IgD-negative memory B cell (primary cell): ENCODE data around the gene PIP4K2A. TPM values are rescaled to one million over a fixed set of nuclear protein-coding genes. Genes with fewer than 3 reads are reported as not detected.
"Not testable (repeated sequence)": the region's sequence is repeated elsewhere in the genome, so short reads cannot be mapped to it uniquely, and the experiment has no call there.

Experiments used
- H3K27ac Mint-ChIP-seq, 3 donors: one replicate each; pipeline ENCODE4 v1.8.0; 2020 to 2022; ENCODE audit warnings: mild to moderate bottlenecking in 3 of 3, mixed read lengths in 3 of 3, moderate library complexity in 1 of 3
- H3K27me3 Mint-ChIP-seq: one replicate; pipeline ENCODE4 v1.8.0; 2021; ENCODE audit warnings: mixed read lengths
- H3K36me3 Mint-ChIP-seq: one replicate; pipeline ENCODE4 v1.8.0; 2020; ENCODE audit warnings: mild to moderate bottlenecking, mixed read lengths
- H3K4me1 Mint-ChIP-seq, 3 donors: one replicate each; pipeline ENCODE4 v1.8.0; 2020 to 2022; ENCODE audit warnings: mixed read lengths in 3 of 3, mild to moderate bottlenecking in 1 of 3
- H3K4me3 Mint-ChIP-seq, 4 donors: one replicate each; pipeline ENCODE4 v1.8.0; 2020 to 2022; ENCODE audit warnings: mild to moderate bottlenecking in 4 of 4, mixed read lengths in 4 of 4, moderate library complexity in 3 of 4
- H3K9me3 Mint-ChIP-seq, 3 donors: one replicate each; pipeline ENCODE4 v1.8.0; 2020 to 2021; ENCODE audit warnings: mixed read lengths in 3 of 3, mild to moderate bottlenecking in 1 of 3
- polyA plus RNA-seq: library from polyadenylated mRNA; unstranded; fragments of 300-500 nt; fragmentation: Illumina TruSeq; gene quantifications from one replicate; pipeline ENCODE4 v1.2.3, GENCODE V29; 2021

PIP4K2A gene
- polyA plus RNA-seq, 1 donor from 2014 or later: 43.2 TPM

DNA sequence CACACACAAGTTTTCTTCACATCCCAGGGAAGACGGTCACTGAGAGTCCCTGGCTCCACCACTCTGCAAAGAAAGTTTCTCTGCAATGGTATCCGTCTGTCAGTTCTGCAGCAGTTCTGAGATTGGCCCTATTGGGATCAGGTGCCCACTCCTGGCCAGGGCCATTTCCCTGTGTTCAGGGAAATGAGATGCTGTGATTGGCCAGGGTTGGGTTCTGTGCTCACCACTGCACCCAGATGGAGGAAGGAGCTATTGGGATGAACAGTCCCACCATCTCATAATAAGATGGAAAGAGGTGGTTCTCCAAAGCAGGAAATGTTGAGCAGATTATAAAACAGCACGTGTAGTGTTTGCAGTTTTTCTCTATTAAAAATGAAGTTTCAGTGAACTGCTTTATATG is 13.3 kb upstream of the PIP4K2A start:
- Mint-ChIP-seq H3K9me3 (no peaks in the 10 kb centered on the region), H3K36me3 (peaks cover 2% of the 10 kb centered on the region), H3K4me3 (peak overlapping the region in 1 of 4 donors; percentile 12), H3K27me3 (no peaks in the 10 kb centered on the region), H3K4me1 (peaks cover 29 to 47% (median 39%) of the 10 kb centered on the region in 3 donors), H3K27ac (no peak overlapping the region)

DNA sequence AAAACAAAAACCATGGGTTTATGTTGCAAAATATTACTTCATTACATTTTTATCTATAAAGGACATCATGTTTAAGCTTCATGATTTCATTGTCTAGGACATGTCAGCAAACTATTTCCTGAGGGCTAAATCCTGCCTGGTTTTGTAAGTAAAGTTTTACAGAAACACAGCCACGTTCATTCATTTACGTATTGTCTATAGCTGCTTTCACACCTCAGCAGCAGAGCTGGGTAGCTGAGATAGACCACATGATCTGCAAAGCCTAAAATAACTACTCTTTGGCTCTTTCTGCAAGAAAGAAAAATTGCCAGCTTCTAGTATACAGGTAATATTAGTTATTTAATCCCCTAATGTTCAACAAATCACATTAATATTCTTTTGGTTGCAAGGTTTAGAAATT is 12.7 kb upstream of the PIP4K2A start:
- no peaks in the 10 kb centered on the region for H3K27me3 Mint-ChIP-seq
- H3K27ac Mint-ChIP-seq: no peak overlapping the region
- H3K36me3 Mint-ChIP-seq: peaks cover 2% of the 10 kb centered on the region
- H3K4me3 Mint-ChIP-seq: no peak overlapping the region
- H3K9me3 Mint-ChIP-seq: no peaks in the 10 kb centered on the region
- H3K4me1 Mint-ChIP-seq: peaks cover 33 to 51% (median 43%) of the 10 kb centered on the region in 3 donors

DNA sequence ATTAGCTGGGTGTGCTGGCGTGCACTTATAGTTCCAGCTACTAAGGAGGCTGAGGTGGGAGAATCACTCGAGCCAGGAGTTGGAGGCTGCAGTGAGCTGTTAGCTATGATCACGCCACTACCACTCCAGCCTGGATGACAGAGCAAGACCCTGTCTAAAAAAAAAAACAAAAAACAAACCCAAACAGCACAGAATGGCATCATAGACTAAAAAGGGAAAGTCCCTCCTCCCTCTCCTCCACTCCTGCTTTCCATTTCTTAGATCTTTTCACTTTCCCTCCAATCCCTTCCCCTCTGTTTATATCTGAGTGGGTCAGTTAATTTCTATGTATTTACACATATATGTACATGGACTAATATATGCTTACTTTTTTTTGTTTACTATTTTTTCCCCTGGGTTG is 10.4 kb upstream of the PIP4K2A start:
- H3K9me3 Mint-ChIP-seq: no peaks in the 10 kb centered on the region
- H3K27ac Mint-ChIP-seq: peak overlapping the region in 2 of 3 donors; percentile 16 to 59
- H3K4me3 Mint-ChIP-seq: peak overlapping the region in 2 of 4 donors; percentile 2 to 65
- peaks cover 2% of the 10 kb centered on the region for H3K36me3 Mint-ChIP-seq
- H3K27me3 Mint-ChIP-seq: no peaks in the 10 kb centered on the region
- peaks cover 40 to 54% (median 43%) of the 10 kb centered on the region in 3 donors for H3K4me1 Mint-ChIP-seq

DNA sequence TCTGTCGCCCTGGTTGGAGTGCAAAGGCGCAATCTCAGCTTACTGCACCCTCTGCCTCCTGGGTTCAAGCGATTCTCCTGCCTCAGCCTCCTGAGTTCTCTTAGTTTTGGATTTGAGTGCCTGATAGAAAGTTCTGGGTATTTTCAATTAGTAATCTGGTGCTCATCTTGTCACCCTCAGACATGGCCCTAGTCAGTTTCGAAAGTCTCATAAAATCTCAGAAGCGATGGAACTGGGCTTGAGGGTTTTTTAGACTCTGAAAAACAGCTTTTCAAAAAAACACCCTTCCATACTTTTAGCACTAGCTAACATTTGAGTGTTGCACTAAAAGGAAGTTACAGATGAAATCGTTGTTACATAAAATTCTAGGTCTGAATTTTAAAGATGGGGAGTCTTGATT is 9.4 kb upstream of the PIP4K2A start:
- peaks cover 2% of the 10 kb centered on the region for H3K36me3 Mint-ChIP-seq
- peaks cover 42 to 52% (median 44%) of the 10 kb centered on the region in 3 donors for H3K4me1 Mint-ChIP-seq
- no peaks in the 10 kb centered on the region for H3K27me3 Mint-ChIP-seq
- H3K4me3 Mint-ChIP-seq: peak overlapping the region; percentile 55 to 85 (median 69)
- no peaks in the 10 kb centered on the region for H3K9me3 Mint-ChIP-seq
- H3K27ac Mint-ChIP-seq: peak overlapping the region; percentile 61 to 95 (median 75)

DNA sequence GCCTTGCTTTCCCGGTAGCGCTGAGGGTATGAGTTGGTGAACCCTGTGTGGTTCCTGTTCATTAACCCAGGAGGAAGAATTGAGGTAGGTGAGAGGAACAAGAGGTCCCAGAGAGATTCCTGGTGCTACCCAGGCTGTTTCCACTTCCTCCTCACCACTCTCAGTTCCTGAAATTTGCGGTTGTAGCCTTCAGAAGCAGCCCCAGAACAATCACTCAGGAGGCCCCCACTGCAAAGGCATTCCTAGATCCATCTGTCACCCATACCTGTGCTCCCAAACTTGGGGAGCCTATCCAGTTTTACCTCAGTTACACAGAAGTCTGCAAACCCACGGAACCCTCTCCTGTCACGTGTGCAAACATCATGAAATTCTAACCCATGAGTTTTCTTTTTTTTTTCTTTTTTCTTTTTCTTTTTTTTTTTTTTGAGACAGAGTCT is 9.0 kb upstream of the PIP4K2A start:
- Mint-ChIP-seq H3K4me3 (peak overlapping the region; percentile 55 to 85 (median 69)), H3K4me1 (peaks cover 42 to 50% (median 42%) of the 10 kb centered on the region in 3 donors), H3K9me3 (no peaks in the 10 kb centered on the region), H3K36me3 (peaks cover 2% of the 10 kb centered on the region), H3K27me3 (no peaks in the 10 kb centered on the region), H3K27ac (peak overlapping the region; percentile 61 to 95 (median 75))

DNA sequence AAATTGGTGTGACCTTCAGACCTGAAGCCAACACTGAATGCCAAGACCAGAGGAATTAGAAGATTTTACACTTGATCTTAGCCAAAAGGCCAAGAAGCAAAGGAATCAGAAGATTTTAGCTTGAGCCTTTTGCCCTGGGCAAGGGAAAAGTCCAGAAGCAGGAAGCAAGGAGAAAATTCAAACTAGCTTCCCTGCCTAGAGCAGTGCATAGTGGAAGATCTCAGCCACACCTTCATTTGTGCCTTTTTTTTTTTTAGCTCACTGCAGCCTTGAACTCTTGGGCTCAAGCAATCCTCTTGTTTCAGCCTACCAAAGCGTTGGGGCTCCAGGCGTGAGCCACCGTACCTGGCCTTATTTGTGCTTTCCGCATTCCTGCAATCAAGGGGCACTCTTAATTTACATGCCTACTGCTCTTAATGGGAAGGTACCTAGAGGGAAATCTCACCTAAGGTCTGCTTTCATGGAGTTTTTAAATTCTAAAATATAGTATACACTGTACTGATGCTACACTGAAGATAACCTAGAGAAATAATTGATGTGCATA is 8.3 kb upstream of the PIP4K2A start:
- peaks cover 39 to 47% (median 41%) of the 10 kb centered on the region in 3 donors for H3K4me1 Mint-ChIP-seq
- no peaks in the 10 kb centered on the region for H3K27me3 Mint-ChIP-seq
- no peaks in the 10 kb centered on the region for H3K9me3 Mint-ChIP-seq
- peaks cover 2% of the 10 kb centered on the region for H3K36me3 Mint-ChIP-seq
- H3K27ac Mint-ChIP-seq: peak overlapping the region in 2 of 3 donors; percentile 75 to 95
- H3K4me3 Mint-ChIP-seq: peak overlapping the region; percentile 55 to 85 (median 69)

DNA sequence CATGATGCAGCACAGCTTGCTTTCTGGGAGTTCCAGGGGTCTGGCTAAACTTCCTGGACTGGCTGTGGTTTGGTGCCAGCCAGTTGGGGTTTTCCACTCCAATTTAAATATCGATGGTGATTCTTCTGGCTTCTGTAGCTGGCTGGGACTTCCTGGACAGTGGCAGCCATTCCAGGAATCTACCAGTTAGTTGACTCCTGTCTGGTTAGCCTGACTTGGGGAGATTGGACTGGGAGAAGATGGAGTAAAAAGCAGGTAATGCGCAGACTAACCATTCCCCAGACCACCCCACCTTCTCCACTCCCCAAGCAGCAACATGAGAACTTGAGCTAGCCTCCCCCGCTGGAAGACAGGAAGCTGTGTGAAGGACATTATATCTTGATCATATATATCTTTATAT is 6.3 kb upstream of the PIP4K2A start:
- Mint-ChIP-seq H3K9me3 (no peaks in the 10 kb centered on the region), H3K27ac (no peak overlapping the region), H3K4me1 (peaks cover 35 to 43% (median 36%) of the 10 kb centered on the region in 3 donors), H3K4me3 (no peak overlapping the region), H3K36me3 (no peaks in the 10 kb centered on the region), H3K27me3 (no peaks in the 10 kb centered on the region)

DNA sequence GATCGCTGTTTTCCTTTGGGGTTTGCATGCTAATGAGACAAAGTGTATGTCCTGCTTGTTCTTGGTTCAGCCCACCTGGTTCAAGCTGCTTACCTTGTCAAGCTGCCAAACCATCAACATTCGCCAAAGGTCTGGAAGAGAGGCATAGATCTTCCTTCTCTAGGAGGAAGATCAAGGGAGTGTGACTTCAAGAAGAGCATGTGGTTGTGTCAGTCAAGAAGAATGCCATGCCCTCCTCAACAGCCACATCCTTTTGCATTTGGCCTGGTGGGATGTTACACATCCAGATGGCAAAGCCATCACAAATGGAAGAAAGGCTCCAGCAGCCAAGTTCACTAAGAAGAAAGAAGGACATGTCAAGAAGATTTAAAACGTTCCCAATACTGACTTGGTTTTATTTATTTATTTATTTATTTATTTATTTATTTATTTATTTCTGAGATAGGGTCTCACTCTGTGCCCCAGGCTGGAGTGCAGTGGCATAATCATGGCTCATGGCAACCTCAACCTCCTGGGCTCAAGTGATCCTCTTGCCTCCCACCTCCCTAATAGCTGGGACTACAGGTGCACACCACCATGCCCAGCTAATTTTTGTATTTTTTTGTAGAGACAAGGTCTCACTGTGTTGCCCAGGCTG is 5.1 kb upstream of the PIP4K2A start:
- Mint-ChIP-seq H3K36me3 (no peaks in the 10 kb centered on the region), H3K9me3 (no peaks in the 10 kb centered on the region), H3K27ac (no peak overlapping the region), H3K27me3 (no peaks in the 10 kb centered on the region), H3K4me1 (peaks cover 33 to 41% (median 36%) of the 10 kb centered on the region in 3 donors), H3K4me3 (no peak overlapping the region)

DNA sequence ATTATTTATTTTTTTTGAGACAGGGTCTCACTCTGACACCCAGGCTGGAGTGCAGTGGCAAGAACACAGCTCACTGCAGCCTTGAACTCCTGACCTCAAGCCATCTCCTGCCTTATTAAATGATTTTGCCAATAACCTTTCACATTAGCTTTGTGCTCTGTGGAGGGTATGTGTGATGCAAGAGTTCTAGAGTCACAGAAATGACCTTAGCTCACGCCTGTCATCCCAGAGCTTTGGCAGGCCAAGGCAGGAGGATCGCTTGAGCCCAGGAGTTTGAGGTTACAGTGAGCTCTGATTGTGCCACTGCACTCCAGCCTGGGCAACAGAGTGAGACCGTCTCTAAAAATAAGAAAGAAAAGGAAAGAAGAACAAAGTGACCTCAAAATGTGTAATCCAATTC is 4.3 kb upstream of the PIP4K2A start:
- not testable (repeated sequence) for H3K27ac Mint-ChIP-seq, H3K36me3 Mint-ChIP-seq, H3K27me3 Mint-ChIP-seq, H3K9me3 Mint-ChIP-seq, H3K4me3 Mint-ChIP-seq
- peaks cover 25 to 33% (median 27%) of the 10 kb centered on the region in 3 donors for H3K4me1 Mint-ChIP-seq

DNA sequence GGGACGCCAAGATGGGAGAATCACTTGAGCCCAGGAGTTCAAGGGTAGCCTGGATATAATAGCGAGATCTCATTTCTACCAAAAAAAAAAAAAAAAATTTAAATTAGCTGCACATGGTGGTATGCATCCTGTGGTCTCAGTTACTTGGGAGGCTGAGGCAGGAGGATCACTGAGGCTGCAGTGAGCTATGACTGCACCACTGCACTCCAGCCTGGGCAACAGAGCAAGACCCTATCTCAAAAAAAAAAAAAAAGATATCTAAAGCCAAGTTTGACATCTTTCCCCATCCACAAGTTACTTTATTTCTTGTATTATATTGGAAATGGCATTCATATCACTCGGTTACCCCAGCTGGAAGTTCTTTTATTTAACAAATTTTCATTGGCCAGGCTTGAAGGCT is 3.4 kb upstream of the PIP4K2A start:
- Mint-ChIP-seq H3K27me3 (no peaks in the 10 kb centered on the region), H3K27ac (peak overlapping the region in 1 of 3 donors; percentile 4), H3K4me1 (peaks cover 17 to 23% (median 20%) of the 10 kb centered on the region in 3 donors), H3K36me3 (no peaks in the 10 kb centered on the region), H3K4me3 (peak overlapping the region in 1 of 4 donors; percentile 94), H3K9me3 (no peaks in the 10 kb centered on the region)

DNA sequence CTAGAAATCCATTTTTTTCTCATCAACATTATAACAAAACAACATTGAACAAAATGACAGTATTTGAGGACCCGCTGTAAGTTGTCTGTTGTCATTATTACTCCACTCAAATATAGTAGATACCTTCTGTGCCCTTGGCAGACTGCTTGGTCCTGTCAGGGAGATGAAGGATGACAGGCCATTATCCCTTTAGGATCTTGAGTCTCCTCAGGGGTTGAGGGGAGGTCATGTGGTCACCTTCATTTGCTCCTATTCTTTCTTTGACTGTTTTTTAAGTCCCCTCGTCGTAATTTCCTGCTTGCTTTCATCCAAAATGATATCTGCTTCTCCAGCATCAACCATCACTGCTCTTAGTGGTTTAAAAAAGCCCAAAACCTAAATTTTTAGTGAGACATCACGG is 2.6 kb upstream of the PIP4K2A start:
- peak overlapping the region in 1 of 4 donors; percentile 94 for H3K4me3 Mint-ChIP-seq
- no peaks in the 10 kb centered on the region for H3K27me3 Mint-ChIP-seq
- H3K4me1 Mint-ChIP-seq: peaks cover 19 to 22% (median 20%) of the 10 kb centered on the region in 3 donors
- peak overlapping the region in 2 of 3 donors; percentile 4 to 93 for H3K27ac Mint-ChIP-seq
- H3K9me3 Mint-ChIP-seq: no peaks in the 10 kb centered on the region
- no peaks in the 10 kb centered on the region for H3K36me3 Mint-ChIP-seq

DNA sequence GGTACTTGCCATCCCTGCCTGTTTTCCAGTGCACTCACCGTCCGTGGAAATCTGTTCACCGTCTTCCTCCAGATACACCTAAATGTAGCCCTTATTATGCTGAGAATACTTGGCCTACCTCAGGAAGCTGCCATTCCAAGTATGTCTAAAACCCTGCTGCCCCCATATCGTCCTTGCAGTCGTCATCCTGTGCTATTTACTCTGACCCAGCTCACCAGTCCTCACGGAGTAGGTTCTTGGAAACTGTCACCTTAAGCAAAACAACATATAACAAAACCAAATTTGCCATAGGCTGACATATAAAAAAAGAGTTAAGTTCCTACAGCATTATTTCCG is 880 bp upstream of the PIP4K2A start:
- peaks cover 27 to 39% (median 31%) of the 10 kb centered on the region in 3 donors for H3K4me1 Mint-ChIP-seq
- no peaks in the 10 kb centered on the region for H3K9me3 Mint-ChIP-seq
- H3K27ac Mint-ChIP-seq: peak overlapping the region; percentile 92 to 93 (median 93)
- H3K36me3 Mint-ChIP-seq: peaks cover 2% of the 10 kb centered on the region
- peak overlapping the region; percentile 85 to 94 (median 92) for H3K4me3 Mint-ChIP-seq
- H3K27me3 Mint-ChIP-seq: no peaks in the 10 kb centered on the region

DNA sequence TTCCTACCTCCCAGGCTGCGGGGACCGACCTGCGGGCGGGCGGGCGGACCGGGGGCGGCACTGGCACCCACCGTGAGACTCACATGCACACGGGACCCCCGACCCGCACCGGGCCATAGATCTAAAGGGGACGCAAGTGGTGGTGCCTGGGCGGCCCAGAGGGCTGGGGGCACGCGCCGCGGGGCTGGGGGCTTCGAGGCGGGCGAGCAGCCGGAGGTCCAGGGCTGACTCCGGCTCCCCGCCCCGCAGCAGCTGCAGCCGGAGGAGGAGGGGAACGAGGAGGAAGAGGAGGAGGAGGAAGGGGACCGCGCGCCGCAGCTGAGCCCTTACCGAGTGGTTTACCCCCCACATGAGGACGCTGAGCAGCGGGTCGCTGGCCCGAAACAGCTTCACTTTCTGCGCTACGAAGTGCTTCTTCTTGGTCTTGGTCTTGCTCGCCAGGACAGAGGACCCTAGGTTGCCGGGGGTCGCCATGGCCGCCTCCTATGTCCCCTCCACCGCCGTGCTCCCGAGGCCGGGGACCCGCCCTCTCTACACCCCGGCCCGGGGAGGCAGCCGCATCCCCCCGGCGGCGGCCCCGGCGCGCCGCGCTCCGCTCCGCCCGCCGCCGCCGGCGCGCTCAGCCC is 412 bp downstream of the PIP4K2A start:
- Mint-ChIP-seq H3K9me3 (no peaks in the 10 kb centered on the region), H3K4me3 (peak overlapping the region; percentile 92 to 98 (median 94)), H3K27ac (peak overlapping the region; percentile 64 to 96 (median 78)), H3K36me3 (peaks cover 2% of the 10 kb centered on the region), H3K27me3 (no peaks in the 10 kb centered on the region), H3K4me1 (peaks cover 35 to 50% (median 42%) of the 10 kb centered on the region in 3 donors)

DNA sequence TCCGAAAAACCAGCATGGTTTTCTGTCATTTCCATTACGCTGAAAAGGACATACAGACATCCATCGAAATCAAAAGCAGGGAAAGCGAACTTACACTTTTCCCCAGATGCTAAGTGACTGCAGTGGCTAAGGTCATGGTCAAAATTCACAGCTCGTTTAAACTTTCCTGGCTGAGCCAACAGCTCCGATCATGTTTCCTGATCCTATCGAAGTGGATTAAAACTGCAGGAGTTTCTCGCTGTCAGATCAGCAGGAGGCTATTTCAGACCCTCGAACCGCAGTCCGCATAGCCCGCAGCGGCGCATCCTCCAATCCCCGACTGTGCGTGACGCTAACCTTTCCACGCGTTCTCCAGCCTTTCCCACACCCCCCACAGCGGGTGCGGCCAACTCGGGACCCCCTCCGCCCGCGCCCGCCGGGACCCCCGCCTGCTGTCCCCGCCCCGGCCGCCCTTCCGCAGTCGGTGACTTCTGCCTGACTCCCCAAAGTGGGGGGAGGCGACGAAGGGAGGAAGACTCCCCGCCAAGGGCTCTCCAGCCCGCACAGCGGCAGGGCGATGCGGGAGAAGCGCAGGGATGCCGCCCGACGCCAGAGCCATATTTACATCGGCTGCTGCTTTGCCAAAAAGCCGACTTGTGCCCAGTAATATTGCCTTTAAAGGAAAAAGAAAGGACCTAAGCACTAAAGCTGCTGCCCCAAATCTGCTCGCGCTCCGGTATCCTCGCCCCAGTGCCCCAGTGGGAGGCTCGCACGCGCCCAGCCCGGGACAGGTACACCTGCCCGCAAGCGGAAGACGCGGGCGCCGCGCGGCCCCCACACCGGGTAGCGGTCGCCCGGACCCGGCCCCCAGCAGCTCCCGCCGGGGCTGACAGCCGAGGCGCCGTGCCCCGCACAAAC is 1.2 kb downstream of the PIP4K2A start:
- H3K36me3 Mint-ChIP-seq: peaks cover 5% of the 10 kb centered on the region
- peak overlapping the region; percentile 92 to 98 (median 97) for H3K4me3 Mint-ChIP-seq
- H3K27ac Mint-ChIP-seq: peak overlapping the region; percentile 64 to 96 (median 89)
- H3K27me3 Mint-ChIP-seq: no peaks in the 10 kb centered on the region
- peaks cover 39 to 54% (median 44%) of the 10 kb centered on the region in 3 donors for H3K4me1 Mint-ChIP-seq
- no peaks in the 10 kb centered on the region for H3K9me3 Mint-ChIP-seq
